ENCODE data around the gene RASL11B. TPM values are rescaled to one million over a fixed set of nuclear protein-coding genes. Genes with fewer than 3 reads are reported as not detected.

The RASL11B gene
- total RNA-seq, 1 donor from 2014 or later: 0.50 TPM

GRCh38 chr4:52850406-52851124 is 11.6 kb upstream of the RASL11B start:
- H3K27me3 Mint-ChIP-seq (ENCODE audit: low read depth): no peaks in the 10 kb centered on the region
- H3K4me1 Mint-ChIP-seq (ENCODE audit: low read depth): peaks cover 5% of the 10 kb centered on the region
- no peak overlapping the region for H3K27ac Mint-ChIP-seq
- no peaks in the 10 kb centered on the region for H3K36me3 Mint-ChIP-seq (ENCODE audit: low read depth)
- no peaks in the 10 kb centered on the region for H3K9me3 Mint-ChIP-seq
- H3K4me3 Mint-ChIP-seq (ENCODE audit: low read depth): no peak overlapping the region
- DNase-seq (ENCODE audit: low spot score): no peak
- intact Hi-C loops (cut with micrococcal nuclease): no loop called here

GRCh38 chr4:52852041-52852440 is 10.1 kb upstream of the RASL11B start:
- H3K36me3 Mint-ChIP-seq (ENCODE audit: low read depth): no peaks in the 10 kb centered on the region
- no peak overlapping the region for H3K4me3 Mint-ChIP-seq (ENCODE audit: low read depth)
- no peaks in the 10 kb centered on the region for H3K27me3 Mint-ChIP-seq (ENCODE audit: low read depth)
- intact Hi-C loops (cut with micrococcal nuclease): no loop called here
- peaks cover under 1% of the 10 kb centered on the region for H3K9me3 Mint-ChIP-seq
- H3K27ac Mint-ChIP-seq: no peak overlapping the region
- peaks cover 9% of the 10 kb centered on the region for H3K4me1 Mint-ChIP-seq (ENCODE audit: low read depth)
- DNase-seq (ENCODE audit: low spot score): no peak

- H3K36me3 Mint-ChIP-seq (ENCODE audit: low read depth): no peaks in the 10 kb centered on the region
- H3K27me3 Mint-ChIP-seq (ENCODE audit: low read depth): no peaks in the 10 kb centered on the region
- no peak for DNase-seq (ENCODE audit: low spot score)
- H3K27ac Mint-ChIP-seq: no peak overlapping the region
- intact Hi-C loops (cut with micrococcal nuclease): no loop called here
- peaks cover 10% of the 10 kb centered on the region for H3K4me1 Mint-ChIP-seq (ENCODE audit: low read depth)
- peaks cover 7% of the 10 kb centered on the region for H3K9me3 Mint-ChIP-seq
- H3K4me3 Mint-ChIP-seq (ENCODE audit: low read depth): no peak overlapping the region
These were observed 9.4 kb upstream of the RASL11B start for GRCh38 chr4:52852711-52853110.

- Mint-ChIP-seq H3K9me3 (peaks cover 14% of the 10 kb centered on the region), H3K27me3 (ENCODE audit: low read depth) (no peaks in the 10 kb centered on the region), H3K36me3 (ENCODE audit: low read depth) (no peaks in the 10 kb centered on the region), H3K27ac (no peak overlapping the region), H3K4me1 (ENCODE audit: low read depth) (peaks cover 7% of the 10 kb centered on the region), H3K4me3 (ENCODE audit: low read depth) (no peak overlapping the region)
- intact Hi-C loops (cut with micrococcal nuclease): no loop called here
- no peak for DNase-seq (ENCODE audit: low spot score)
These were observed 8.8 kb upstream of the RASL11B start for GRCh38 chr4:52853351-52853750.

GRCh38 chr4:52856801-52857200 is 5.3 kb upstream of the RASL11B start:
- Mint-ChIP-seq H3K36me3 (ENCODE audit: low read depth) (no peaks in the 10 kb centered on the region), H3K27ac (no peak overlapping the region), H3K27me3 (ENCODE audit: low read depth) (peaks cover 24% of the 10 kb centered on the region), H3K4me1 (ENCODE audit: low read depth) (peaks cover 10% of the 10 kb centered on the region), H3K4me3 (ENCODE audit: low read depth) (no peak overlapping the region), H3K9me3 (peaks cover 14% of the 10 kb centered on the region)
- DNase-seq (ENCODE audit: low spot score): no peak
- intact Hi-C loops (cut with micrococcal nuclease): no loop called here

GRCh38 chr4:52860361-52860760 is 1.8 kb upstream of the RASL11B start:
- Mint-ChIP-seq H3K4me1 (ENCODE audit: low read depth) (peaks cover 8% of the 10 kb centered on the region), H3K4me3 (ENCODE audit: low read depth) (no peak overlapping the region), H3K36me3 (ENCODE audit: low read depth) (no peaks in the 10 kb centered on the region), H3K27ac (no peak overlapping the region), H3K9me3 (peaks cover 14% of the 10 kb centered on the region), H3K27me3 (ENCODE audit: low read depth) (peaks cover 24% of the 10 kb centered on the region)
- intact Hi-C loops (cut with micrococcal nuclease): no loop called here
- no peak for DNase-seq (ENCODE audit: low spot score)

GRCh38 chr4:52861171-52861823 is 820 bp upstream of the RASL11B start:
- no peak for DNase-seq (ENCODE audit: low spot score)

GRCh38 chr4:52862639-52863161 is 583 bp downstream of the RASL11B start:
- no peak overlapping the region for H3K27ac Mint-ChIP-seq
- no peaks in the 10 kb centered on the region for H3K36me3 Mint-ChIP-seq (ENCODE audit: low read depth)
- no peak for DNase-seq (ENCODE audit: low spot score)
- H3K4me3 Mint-ChIP-seq (ENCODE audit: low read depth): peak overlapping the region; percentile 74
- intact Hi-C loops (cut with micrococcal nuclease): loop anchor here (1.0 to 2.0 kb wide), 3 partner anchors 140 to 203 kb away; partner anchors contain the start of gene USP46
- H3K27me3 Mint-ChIP-seq (ENCODE audit: low read depth): peaks cover 24% of the 10 kb centered on the region
- peaks cover 7% of the 10 kb centered on the region for H3K9me3 Mint-ChIP-seq
- peaks cover 3% of the 10 kb centered on the region for H3K4me1 Mint-ChIP-seq (ENCODE audit: low read depth)

More at GRCh38 chr4:52861171-52861823, 820 bp upstream of the RASL11B start:
- peaks cover 14% of the 10 kb centered on the region for H3K9me3 Mint-ChIP-seq
- peaks cover 24% of the 10 kb centered on the region for H3K27me3 Mint-ChIP-seq (ENCODE audit: low read depth)
- peaks cover 8% of the 10 kb centered on the region for H3K4me1 Mint-ChIP-seq (ENCODE audit: low read depth)
- no peak overlapping the region for H3K27ac Mint-ChIP-seq
- H3K4me3 Mint-ChIP-seq (ENCODE audit: low read depth): peak overlapping the region; percentile 58
- intact Hi-C loops (cut with micrococcal nuclease): no loop called here
- H3K36me3 Mint-ChIP-seq (ENCODE audit: low read depth): no peaks in the 10 kb centered on the region

GRCh38 chr4:52863324-52863723 is 1.2 kb downstream of the RASL11B start:
- Mint-ChIP-seq H3K4me1 (ENCODE audit: low read depth) (peaks cover 3% of the 10 kb centered on the region), H3K27ac (no peak overlapping the region), H3K4me3 (ENCODE audit: low read depth) (no peak overlapping the region), H3K27me3 (ENCODE audit: low read depth) (peaks cover 24% of the 10 kb centered on the region), H3K9me3 (peaks cover under 1% of the 10 kb centered on the region), H3K36me3 (ENCODE audit: low read depth) (no peaks in the 10 kb centered on the region)
- DNase-seq (ENCODE audit: low spot score): no peak
- intact Hi-C loops (cut with micrococcal nuclease): loop anchor here (2.0 kb wide), 1 partner anchor 141 kb away; no protein-coding TSS in a partner anchor

- intact Hi-C loops (cut with micrococcal nuclease): no loop called here
- Mint-ChIP-seq H3K9me3 (no peaks in the 10 kb centered on the region), H3K4me1 (ENCODE audit: low read depth) (peaks cover 3% of the 10 kb centered on the region), H3K36me3 (ENCODE audit: low read depth) (no peaks in the 10 kb centered on the region), H3K4me3 (ENCODE audit: low read depth) (no peak overlapping the region), H3K27ac (no peak overlapping the region), H3K27me3 (ENCODE audit: low read depth) (peaks cover 18% of the 10 kb centered on the region)
- no peak for DNase-seq (ENCODE audit: low spot score)
These were observed 2.7 kb downstream of the RASL11B start for GRCh38 chr4:52864793-52865192.

- Mint-ChIP-seq H3K4me3 (ENCODE audit: low read depth) (no peak overlapping the region), H3K27me3 (ENCODE audit: low read depth) (peaks cover 13% of the 10 kb centered on the region), H3K27ac (no peak overlapping the region), H3K36me3 (ENCODE audit: low read depth) (no peaks in the 10 kb centered on the region), H3K9me3 (no peaks in the 10 kb centered on the region), H3K4me1 (ENCODE audit: low read depth) (peaks cover 3% of the 10 kb centered on the region)
- no peak for DNase-seq (ENCODE audit: low spot score)
- intact Hi-C loops (cut with micrococcal nuclease): no loop called here
These were observed 3.2 kb downstream of the RASL11B start for GRCh38 chr4:52865300-52865699.

GRCh38 chr4:52866734-52867133 is 4.6 kb downstream of the RASL11B start:
- intact Hi-C loops (cut with micrococcal nuclease): no loop called here
- Mint-ChIP-seq H3K27ac (no peak overlapping the region), H3K36me3 (ENCODE audit: low read depth) (no peaks in the 10 kb centered on the region), H3K27me3 (ENCODE audit: low read depth) (peaks cover under 1% of the 10 kb centered on the region), H3K9me3 (no peaks in the 10 kb centered on the region), H3K4me3 (ENCODE audit: low read depth) (no peak overlapping the region), H3K4me1 (ENCODE audit: low read depth) (peaks cover under 1% of the 10 kb centered on the region)
- no peak for DNase-seq (ENCODE audit: low spot score)

- intact Hi-C loops (cut with micrococcal nuclease): no loop called here
- H3K36me3 Mint-ChIP-seq (ENCODE audit: low read depth): no peaks in the 10 kb centered on the region
These were observed 5.0 kb downstream of the RASL11B start for GRCh38 chr4:52867163-52867562.

More at GRCh38 chr4:52867163-52867562, 5.0 kb downstream of the RASL11B start:
- DNase-seq (ENCODE audit: low spot score): no peak
- Mint-ChIP-seq H3K27ac (no peak overlapping the region), H3K4me3 (ENCODE audit: low read depth) (no peak overlapping the region), H3K27me3 (ENCODE audit: low read depth) (no peaks in the 10 kb centered on the region), H3K9me3 (no peaks in the 10 kb centered on the region), H3K4me1 (ENCODE audit: low read depth) (no peaks in the 10 kb centered on the region)
